ENCODE data around the gene TRIM63.
A peak's percentile ranks its signal among the peaks of the same experiment; 100 is the strongest.

Gene TRIM63

GRCh38 chr1:26066160-26066559 lies 1.3 kb downstream of the TRIM63 start:
- TF ChIP-seq Cebpa-rat (IDR thresholded peaks at IDR 0.05), result no peak
- no peaks in the 10 kb centered on the region for H3K36me3 ChIP-seq
- H3K27ac ChIP-seq, result no peak overlapping the region
- no peaks in the 10 kb centered on the region for H3K9me3 ChIP-seq (replicated peaks in 1 of 11)
- H3K4me1 ChIP-seq, result no peaks in the 10 kb centered on the region
- H3K4me3 ChIP-seq, result no peak overlapping the region
- H3K9ac ChIP-seq, result no peak overlapping the region
- no peaks in the 10 kb centered on the region for H3K27me3 ChIP-seq
- no peak overlapping the region for H3K4me2 ChIP-seq
- H4K20me1 ChIP-seq, result no peaks in the 10 kb centered on the region

- H4K20me1 ChIP-seq, result no peaks in the 10 kb centered on the region
- no peak overlapping the region for H3K4me3 ChIP-seq
- H3K4me2 ChIP-seq, result no peak overlapping the region
- H3K4me1 ChIP-seq, result no peaks in the 10 kb centered on the region
- H3K36me3 ChIP-seq, result no peaks in the 10 kb centered on the region
- no peaks in the 10 kb centered on the region for H3K9me3 ChIP-seq (replicated peaks in 1 of 11)
- H3K9ac ChIP-seq, result no peak overlapping the region
- no peaks in the 10 kb centered on the region for H3K27me3 ChIP-seq
- no peak for TF ChIP-seq Cebpa-rat (IDR thresholded peaks at IDR 0.05)
- H3K27ac ChIP-seq, result no peak overlapping the region
Observed at GRCh38 chr1:26064553-26064952, 2.9 kb downstream of the TRIM63 start.

GRCh38 chr1:26060832-26061574 lies 6.4 kb downstream of the TRIM63 start:
- no peak overlapping the region for H3K9ac ChIP-seq
- no peak overlapping the region for H3K27ac ChIP-seq
- no peaks in the 10 kb centered on the region for H3K27me3 ChIP-seq
- H3K4me3 ChIP-seq, result no peak overlapping the region
- no peak for TF ChIP-seq Cebpa-rat (IDR thresholded peaks at IDR 0.05)
- no peaks in the 10 kb centered on the region for H4K20me1 ChIP-seq
- H3K9me3 ChIP-seq (replicated peaks in 1 of 11), result no peaks in the 10 kb centered on the region
- H3K4me1 ChIP-seq, result no peaks in the 10 kb centered on the region
- H3K4me2 ChIP-seq, result no peak overlapping the region
- H3K36me3 ChIP-seq, result no peaks in the 10 kb centered on the region

- no peaks in the 10 kb centered on the region for H4K20me1 ChIP-seq
- H3K27ac ChIP-seq, result no peak overlapping the region
- no peak for TF ChIP-seq Cebpa-rat (IDR thresholded peaks at IDR 0.05)
- no peak overlapping the region for H3K9ac ChIP-seq
- H3K4me2 ChIP-seq, result no peak overlapping the region
- H3K9me3 ChIP-seq (replicated peaks in 1 of 11), result no peaks in the 10 kb centered on the region
- no peaks in the 10 kb centered on the region for H3K36me3 ChIP-seq
- no peaks in the 10 kb centered on the region for H3K27me3 ChIP-seq
- H3K4me1 ChIP-seq, result no peaks in the 10 kb centered on the region
- no peak overlapping the region for H3K4me3 ChIP-seq
Observed at GRCh38 chr1:26059906-26060305, 7.5 kb downstream of the TRIM63 start.

- no peak for TF ChIP-seq Cebpa-rat (IDR thresholded peaks at IDR 0.05)
- Histone ChIP-seq H3K36me3 (no peaks in the 10 kb centered on the region), H4K20me1 (no peaks in the 10 kb centered on the region), H3K4me3 (no peak overlapping the region), H3K9me3 (replicated peaks in 1 of 11) (no peaks in the 10 kb centered on the region), H3K27me3 (no peaks in the 10 kb centered on the region), H3K9ac (no peak overlapping the region), H3K4me1 (peaks cover 6 to 12% (median 9%) of the 10 kb centered on the region in 10 experiments; a peak in 19 of 20 replicates), H3K4me2 (no peak overlapping the region), H3K27ac (no peak overlapping the region)
Observed at GRCh38 chr1:26058052-26058595, 9.3 kb downstream of the TRIM63 start.

GRCh38 chr1:26057189-26057588 lies 10.2 kb downstream of the TRIM63 start:
- Histone ChIP-seq H3K4me3 (no peak overlapping the region), H3K27me3 (no peaks in the 10 kb centered on the region)

GRCh38 chr1:26055041-26055440 lies 12.4 kb downstream of the TRIM63 start:
- Histone ChIP-seq H3K4me3 (no peak overlapping the region), H3K9me3 (replicated peaks in 1 of 11) (no peaks in the 10 kb centered on the region), H3K4me1 (peaks cover 6 to 12% (median 9%) of the 10 kb centered on the region in 10 experiments; a peak in 19 of 20 replicates), H4K20me1 (no peaks in the 10 kb centered on the region; a peak in 1 of 22 replicates), H3K27ac (no peak overlapping the region), H3K9ac (no peak overlapping the region), H3K36me3 (no peaks in the 10 kb centered on the region), H3K4me2 (no peak overlapping the region), H3K27me3 (peaks cover 0 to 5% (median 0%) of the 10 kb centered on the region in 11 experiments; a peak in 3 of 22 replicates)
- no peak for TF ChIP-seq Cebpa-rat (IDR thresholded peaks at IDR 0.05)

More at GRCh38 chr1:26057189-26057588, 10.2 kb downstream of the TRIM63 start:
- no peaks in the 10 kb centered on the region for H3K36me3 ChIP-seq
- no peak overlapping the region for H3K27ac ChIP-seq
- no peaks in the 10 kb centered on the region for H3K9me3 ChIP-seq (replicated peaks in 1 of 11)
- peaks cover 6 to 12% (median 9%) of the 10 kb centered on the region in 10 experiments; a peak in 19 of 20 replicates for H3K4me1 ChIP-seq
- H3K4me2 ChIP-seq, result no peak overlapping the region
- no peak for TF ChIP-seq Cebpa-rat (IDR thresholded peaks at IDR 0.05)
- no peaks in the 10 kb centered on the region for H4K20me1 ChIP-seq
- no peak overlapping the region for H3K9ac ChIP-seq

GRCh38 chr1:26053718-26054560 lies 13.5 kb downstream of the TRIM63 start:
- H3K4me1 ChIP-seq, result peaks cover 6 to 19% (median 9%) of the 10 kb centered on the region in 10 experiments; a peak in 19 of 20 replicates
- H3K27me3 ChIP-seq, result peaks cover 0 to 12% (median 7%) of the 10 kb centered on the region in 11 experiments; a peak in 13 of 22 replicates
- H3K9me3 ChIP-seq (replicated peaks in 1 of 11), result no peaks in the 10 kb centered on the region

GRCh38 chr1:26050248-26050640 lies 17.2 kb downstream of the TRIM63 start:
- Histone ChIP-seq H3K9me3 (replicated peaks in 1 of 11) (no peaks in the 10 kb centered on the region), H3K36me3 (no peaks in the 10 kb centered on the region), H3K27me3 (peaks cover 35 to 49% (median 44%) of the 10 kb centered on the region in 11 experiments), H3K4me3 (no peak overlapping the region), H3K9ac (no peak overlapping the region), H3K4me1 (peaks cover 6 to 19% (median 9%) of the 10 kb centered on the region in 10 experiments; a peak in 19 of 20 replicates), H4K20me1 (peaks cover 0 to 14% (median 0%) of the 10 kb centered on the region in 11 experiments; a peak in 6 of 22 replicates), H3K4me2 (no peak overlapping the region), H3K27ac (no peak overlapping the region)
- TF ChIP-seq Cebpa-rat (IDR thresholded peaks at IDR 0.05), result no peak

More at GRCh38 chr1:26053718-26054560, 13.5 kb downstream of the TRIM63 start:
- H3K27ac ChIP-seq, result no peak overlapping the region
- TF ChIP-seq Cebpa-rat (IDR thresholded peaks at IDR 0.05), result no peak
- H4K20me1 ChIP-seq, result no peaks in the 10 kb centered on the region; a peak in 1 of 22 replicates
- H3K9ac ChIP-seq, result no peak overlapping the region
- no peaks in the 10 kb centered on the region for H3K36me3 ChIP-seq
- no peak overlapping the region for H3K4me3 ChIP-seq
- H3K4me2 ChIP-seq, result peak overlapping the region; percentile 9 to 68 (median 54); a peak in 19 of 22 replicates

All from BLaER1 treated with 17β-estradiol and CSF1 and Interleukin-3, amounts not matched to agents 10 nM and 100 nM (cell line).